Fibroblast of villous mesenchyme (primary cell): ENCODE measurements around the gene ZFAND3. TPM values are rescaled to one million over a fixed set of nuclear protein-coding genes. Genes with fewer than 3 reads are reported as not detected.

Source experiments
- DNase-seq: peaks from one replicate; pipeline ENCODE4 v3.0.0-alpha.2; 2010; ENCODE audit warnings: low read depth
- H3K4me3 ChIP-seq: 2 replicates; pipeline ENCODE4 v1.5.1; 2011; ENCODE audit warnings: low read depth, mild to moderate bottlenecking, low read length
- CTCF ChIP-seq: IDR thresholded peaks from 2 replicates; pipeline ENCODE4 v1.5.1; 2012; ENCODE audit warnings: low read depth, mild to moderate bottlenecking, low read length; ENCODE audit not compliant: insufficient read depth
- total RNA-seq: library from RNA; depleted of rRNA; stranded (reverse); fragments of >200 nt; gene quantifications from 2 replicates; pipeline ENCODE4 v1.2.3, GENCODE V29; 2012

ZFAND3 gene
- total RNA-seq, 1 donor: 20.3 TPM

- no peak for DNase-seq
- TF ChIP-seq CTCF: no peak
- no peak overlapping the region for H3K4me3 ChIP-seq
Measured at GRCh38 chr6:37983720-37984501, 164.4 kb downstream of the ZFAND3 start.

DNA sequence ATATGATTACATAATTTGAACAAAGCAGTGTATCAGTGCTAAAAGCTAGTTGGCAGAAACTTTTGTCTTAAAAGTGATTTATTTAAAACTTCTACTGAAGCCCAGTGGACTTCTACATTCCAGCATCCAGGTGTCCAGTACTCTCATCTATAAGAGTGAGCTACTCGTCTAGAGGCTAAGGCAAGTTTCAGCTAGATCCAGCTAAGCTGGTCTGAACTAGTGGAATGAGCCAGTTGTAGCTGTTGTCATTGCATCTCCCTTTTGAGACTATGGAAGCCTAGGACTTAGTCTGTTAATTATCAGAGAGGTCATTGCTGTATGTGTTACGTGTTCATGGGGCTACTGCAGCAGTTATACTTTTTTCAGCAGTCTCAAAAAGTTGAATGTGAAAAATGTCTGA is 165.1 kb downstream of the ZFAND3 start:
- no peak for DNase-seq
- TF ChIP-seq CTCF: no peak
- H3K4me3 ChIP-seq: no peak overlapping the region

DNA sequence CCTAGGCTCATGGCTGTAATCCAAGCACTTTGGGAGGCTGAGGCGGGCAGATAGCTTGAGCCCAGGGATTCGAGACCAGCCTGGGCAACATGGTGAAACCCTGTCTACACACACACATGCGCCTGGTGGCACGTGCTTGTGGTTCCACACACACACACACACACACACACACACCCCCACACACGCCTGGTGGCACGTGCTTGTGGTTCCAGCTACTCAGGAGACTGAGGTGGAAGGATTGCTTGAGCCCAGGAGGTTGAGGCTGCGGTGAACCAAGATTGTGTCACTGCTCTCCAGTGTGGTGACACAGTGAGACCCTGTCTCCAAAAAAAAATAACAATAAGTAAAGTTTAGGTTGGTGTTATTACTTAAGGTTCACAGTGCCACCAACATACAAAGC is 165.8 kb downstream of the ZFAND3 start:
- TF ChIP-seq CTCF: no peak
- no peak overlapping the region for H3K4me3 ChIP-seq

GRCh38 chr6:37987018-37987417 is 167.5 kb downstream of the ZFAND3 start:
- no peak overlapping the region for H3K4me3 ChIP-seq
- peak; percentile 23 for DNase-seq
- TF ChIP-seq CTCF: no peak

More for the DNA sequence above, 165.8 kb downstream of the ZFAND3 start:
- DNase-seq: no peak

GRCh38 chr6:37987559-37987958 is 168.0 kb downstream of the ZFAND3 start:
- no peak for TF ChIP-seq CTCF
- DNase-seq: no peak
- no peak overlapping the region for H3K4me3 ChIP-seq

DNA sequence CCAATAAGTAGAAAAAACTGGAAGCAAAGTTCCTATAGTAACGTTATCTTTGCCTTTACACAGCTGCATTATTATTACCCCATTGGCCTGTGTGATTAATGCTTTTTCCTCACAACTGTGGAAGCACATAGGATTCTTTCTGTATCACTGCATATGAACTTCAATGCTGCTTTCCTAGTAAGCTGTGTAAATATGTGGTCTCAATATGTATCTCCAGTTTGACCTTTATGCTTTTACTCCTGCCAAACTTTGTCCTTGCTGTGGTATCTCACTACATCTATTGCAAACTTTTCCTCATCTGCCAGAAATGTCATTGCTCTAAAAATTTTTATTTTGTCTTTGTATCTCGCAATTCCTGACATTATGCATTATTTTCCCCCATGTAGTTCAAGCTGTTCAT is 168.6 kb downstream of the ZFAND3 start:
- H3K4me3 ChIP-seq: no peak overlapping the region
- peak; percentile 72 for DNase-seq
- TF ChIP-seq CTCF: no peak

- TF ChIP-seq CTCF: no peak
- no peak for DNase-seq
- no peak overlapping the region for H3K4me3 ChIP-seq
Measured at GRCh38 chr6:37988696-37989095, 169.2 kb downstream of the ZFAND3 start.
